Skeletal muscle tissue (tissue), 4 donors: Measurements from ENCODE around the gene SAPCD2. TPM values are rescaled to one million over a fixed set of nuclear protein-coding genes. Genes with fewer than 3 reads are reported as not detected.
A peak's percentile ranks its signal among the peaks of the same experiment; 100 is the strongest.
"Not testable (repeated sequence)": the region's sequence is repeated elsewhere in the genome, so short reads cannot be mapped to it uniquely, and the experiment has no call there.

ENCODE experiments used
- H3K27ac ChIP-seq: one replicate; pipeline ENCODE4 v1.7.0; 2013; ENCODE audit warnings: mild to moderate bottlenecking, low read depth, low read length, inconsistent platforms
- H3K27me3 ChIP-seq, 3 donors: one replicate each; pipeline ENCODE4 v1.7.0; 2013; ENCODE audit warnings: low read length in 3 of 3; ENCODE audit not compliant: control insufficient read depth in 3 of 3, insufficient read depth in 3 of 3
- H3K36me3 ChIP-seq, 3 donors: one replicate each; pipeline ENCODE4 v1.7.0; 2013; ENCODE audit warnings: low read length in 3 of 3; ENCODE audit not compliant: control insufficient read depth in 3 of 3, insufficient read depth in 3 of 3
- H3K4me1 ChIP-seq, 3 donors: one replicate each; pipeline ENCODE4 v1.7.0; 2013; ENCODE audit warnings: low read length in 3 of 3, mild to moderate bottlenecking in 3 of 3; ENCODE audit not compliant: control insufficient read depth in 3 of 3, insufficient read depth in 3 of 3
- H3K4me3 ChIP-seq, 3 donors: one replicate each; pipeline ENCODE4 v1.7.0; 2013; ENCODE audit warnings: low read length in 3 of 3
- H3K9ac ChIP-seq, 3 donors: one replicate each; pipeline ENCODE4 v1.7.0; 2013; ENCODE audit warnings: low read length in 3 of 3, mild to moderate bottlenecking in 3 of 3, moderate library complexity in 2 of 3, low read depth in 1 of 3
- H3K9me3 ChIP-seq, 3 donors: one replicate each; pipeline ENCODE4 v1.7.0; 2013; ENCODE audit warnings: low read length in 3 of 3; ENCODE audit not compliant: control insufficient read depth in 3 of 3
- total RNA-seq: library from RNA; depleted of rRNA; stranded (reverse); fragments of >200 nt; gene quantifications from one replicate; pipeline ENCODE4 v1.2.3, GENCODE V29; 2014
- donor health status: Osteomylitis.

The SAPCD2 gene, protein sequence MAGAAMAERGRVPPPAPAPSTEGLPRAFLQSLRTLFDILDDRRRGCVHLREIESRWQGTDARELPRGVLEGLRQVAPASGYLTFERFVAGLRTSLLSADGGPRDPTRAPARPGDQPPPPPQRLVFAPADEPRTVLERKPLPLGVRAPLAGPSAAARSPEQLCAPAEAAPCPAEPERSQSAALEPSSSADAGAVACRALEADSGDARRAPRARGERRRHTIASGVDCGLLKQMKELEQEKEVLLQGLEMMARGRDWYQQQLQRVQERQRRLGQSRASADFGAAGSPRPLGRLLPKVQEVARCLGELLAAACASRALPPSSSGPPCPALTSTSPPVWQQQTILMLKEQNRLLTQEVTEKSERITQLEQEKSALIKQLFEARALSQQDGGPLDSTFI
- 1.0 TPM for total RNA-seq

DNA sequence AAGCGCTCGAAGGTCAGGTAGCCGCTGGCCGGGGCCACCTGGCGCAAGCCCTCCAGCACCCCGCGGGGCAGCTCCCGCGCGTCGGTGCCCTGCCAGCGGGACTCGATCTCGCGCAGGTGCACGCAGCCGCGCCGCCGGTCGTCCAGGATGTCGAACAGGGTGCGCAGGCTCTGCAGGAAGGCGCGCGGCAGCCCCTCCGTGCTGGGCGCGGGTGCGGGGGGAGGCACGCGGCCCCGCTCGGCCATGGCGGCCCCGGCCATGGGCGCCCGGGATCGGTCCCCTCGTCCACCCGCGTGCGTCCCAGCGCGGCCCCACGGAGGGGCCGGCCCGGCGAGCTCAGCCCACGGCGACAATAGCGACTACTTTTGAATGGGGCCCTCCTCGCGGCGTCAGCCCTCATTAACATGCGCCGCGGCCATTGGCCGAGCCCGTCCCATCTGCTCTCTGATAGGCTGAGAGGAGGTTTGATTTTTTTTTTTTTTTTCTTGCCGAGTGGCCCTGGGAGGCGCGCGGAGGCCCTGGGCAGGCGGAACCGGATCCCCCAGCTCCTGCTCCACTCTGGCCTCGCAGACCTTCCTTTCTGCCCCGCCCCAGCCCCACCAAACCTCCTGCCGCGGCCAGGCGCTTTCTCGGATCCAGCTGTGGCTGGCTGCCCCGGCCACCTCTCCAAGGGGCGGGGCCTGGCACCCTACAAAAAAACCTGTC, at the start of gene SAPCD2:
Gene SAPCD2 (minus strand): TSS at position 357 of the 705 bp plus-strand sequence. CDS start 97 bp downstream, at position 260.
- peaks cover 8 to 17% (median 12%) of the 10 kb centered on the region in 3 donors for H3K4me1 ChIP-seq
- peak within 1 kb of the TSS in 2 of 3 donors; percentile 32 to 60 for H3K9ac ChIP-seq
- H3K27ac ChIP-seq, result peak within 1 kb of the TSS; percentile 40
- H3K27me3 ChIP-seq, result peaks cover 5 to 18% (median 11%) of the 10 kb centered on the region in 3 donors
- H3K9me3 ChIP-seq, result no peaks in the 10 kb centered on the region
- H3K4me3 ChIP-seq, result peak within 1 kb of the TSS; percentile 14 to 59 (median 49)
- H3K36me3 ChIP-seq, result no peaks in the 10 kb centered on the region

DNA sequence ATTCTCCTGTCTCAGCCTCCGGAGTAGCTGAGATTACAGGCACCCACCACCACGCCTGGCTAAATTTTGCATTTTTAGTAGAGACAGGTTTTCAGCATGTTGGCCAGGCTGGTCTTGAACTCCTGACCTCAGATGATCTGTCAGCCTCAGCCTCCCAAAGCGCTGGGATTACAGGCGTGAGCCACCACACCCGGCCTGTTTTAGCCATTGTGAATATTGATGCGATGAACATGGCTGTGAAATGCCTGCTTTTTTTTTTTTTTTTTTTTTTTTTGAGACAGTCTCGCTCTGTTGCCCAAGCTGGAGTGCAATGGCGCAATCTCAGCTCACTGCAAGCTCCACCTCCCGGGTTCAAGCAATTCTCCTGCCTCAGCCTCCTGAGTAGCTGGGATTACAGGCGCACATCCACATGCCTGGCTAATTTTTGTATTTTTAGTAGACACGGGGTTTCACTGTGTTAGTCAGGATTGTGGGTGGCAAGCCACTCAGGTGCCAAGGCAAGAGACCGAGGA, 47.8 kb upstream of the SAPCD2 start:
- not testable (repeated sequence) for H3K4me1 ChIP-seq, H3K4me3 ChIP-seq

DNA sequence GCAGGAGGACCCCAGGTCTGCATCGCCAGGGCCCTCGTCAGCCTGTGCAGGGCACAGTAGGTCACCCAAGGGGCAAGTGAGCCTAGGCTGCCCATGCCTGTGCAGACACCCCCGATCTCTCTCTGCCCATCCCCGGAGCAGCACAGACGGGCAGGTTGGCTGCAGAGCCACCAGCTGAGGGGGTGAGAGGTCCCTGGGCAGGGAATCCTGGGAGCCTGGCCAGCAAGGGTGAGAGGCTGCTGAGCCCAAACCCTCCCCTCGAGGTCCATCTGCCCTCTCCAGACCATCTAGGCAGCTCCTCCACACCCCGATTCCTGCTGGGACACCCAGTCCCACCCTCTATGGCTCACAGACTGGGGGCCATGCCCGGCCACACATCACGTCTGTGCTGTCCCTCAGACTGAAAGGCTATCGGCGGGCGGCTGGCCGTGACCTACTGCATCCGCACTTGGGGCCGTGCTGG, 46.9 kb upstream of the SAPCD2 start:
- Histone ChIP-seq H3K9me3 (no peaks in the 10 kb centered on the region), H3K9ac (no peak overlapping the region), H3K27ac (no peak overlapping the region), H3K4me1 (peaks cover 5 to 10% (median 6%) of the 10 kb centered on the region in 3 donors), H3K36me3 (peaks cover 0 to 6% (median 6%) of the 10 kb centered on the region in 3 donors), H3K4me3 (no peak overlapping the region), H3K27me3 (no peaks in the 10 kb centered on the region)

More for the DNA sequence above, 47.8 kb upstream of the SAPCD2 start:
- not testable (repeated sequence) for H3K9me3 ChIP-seq, H3K27me3 ChIP-seq, H3K9ac ChIP-seq, H3K36me3 ChIP-seq, H3K27ac ChIP-seq

DNA sequence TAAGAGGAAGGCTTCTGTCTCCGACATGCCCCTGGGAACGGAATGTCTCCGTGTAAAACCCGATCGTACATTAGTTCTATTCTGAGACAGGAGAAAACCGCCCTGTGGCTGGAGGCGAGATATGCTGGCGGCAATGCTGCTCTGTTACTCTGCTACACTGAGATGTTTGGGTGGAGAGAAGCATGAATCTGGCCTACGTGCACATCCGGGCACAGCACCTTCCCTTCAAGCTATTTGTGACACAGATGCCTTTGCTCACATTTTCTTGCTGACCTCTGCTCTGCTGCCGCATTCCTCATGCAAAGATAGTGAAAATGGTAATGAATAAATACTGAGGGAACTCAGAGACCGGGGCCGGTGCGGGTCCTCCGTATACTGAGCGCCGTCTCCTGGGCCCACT, 46.4 kb upstream of the SAPCD2 start:
- Histone ChIP-seq H3K27ac (no peak overlapping the region), H3K36me3 (peaks cover 0 to 6% (median 6%) of the 10 kb centered on the region in 3 donors), H3K4me1 (peaks cover 5 to 10% (median 6%) of the 10 kb centered on the region in 3 donors), H3K27me3 (no peaks in the 10 kb centered on the region), H3K4me3 (no peak overlapping the region), H3K9me3 (no peaks in the 10 kb centered on the region), H3K9ac (no peak overlapping the region)

DNA sequence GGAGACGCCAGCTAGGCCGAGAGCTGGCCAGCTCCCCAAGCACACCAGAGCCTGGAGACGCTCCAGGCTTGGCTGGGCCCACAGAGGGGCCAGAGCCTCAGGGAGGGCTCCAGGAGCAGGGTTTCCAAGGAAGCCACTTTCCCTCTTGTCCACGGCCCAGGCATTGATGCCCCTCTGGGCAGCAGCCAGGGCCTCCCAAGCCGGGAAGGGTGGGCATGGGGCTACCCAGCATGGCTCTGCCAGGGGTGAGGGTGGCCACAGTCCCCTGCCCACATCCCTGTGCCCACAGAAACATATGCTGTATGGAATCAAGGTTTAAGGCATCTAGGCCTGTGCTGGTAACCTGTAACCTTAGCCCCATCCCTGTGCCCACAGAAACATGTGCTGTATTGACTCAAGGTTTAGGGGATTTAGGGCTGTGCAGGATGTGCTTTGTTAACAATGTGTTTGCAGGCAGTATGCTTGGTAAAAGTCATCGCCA, 45.7 kb upstream of the SAPCD2 start:
- Histone ChIP-seq H3K27ac (no peak overlapping the region), H3K4me1 (peaks cover 5 to 10% (median 6%) of the 10 kb centered on the region in 3 donors), H3K9me3 (no peaks in the 10 kb centered on the region), H3K9ac (no peak overlapping the region), H3K27me3 (no peaks in the 10 kb centered on the region), H3K36me3 (peaks cover under 1 to 6% (median 6%) of the 10 kb centered on the region in 3 donors), H3K4me3 (no peak overlapping the region)

DNA sequence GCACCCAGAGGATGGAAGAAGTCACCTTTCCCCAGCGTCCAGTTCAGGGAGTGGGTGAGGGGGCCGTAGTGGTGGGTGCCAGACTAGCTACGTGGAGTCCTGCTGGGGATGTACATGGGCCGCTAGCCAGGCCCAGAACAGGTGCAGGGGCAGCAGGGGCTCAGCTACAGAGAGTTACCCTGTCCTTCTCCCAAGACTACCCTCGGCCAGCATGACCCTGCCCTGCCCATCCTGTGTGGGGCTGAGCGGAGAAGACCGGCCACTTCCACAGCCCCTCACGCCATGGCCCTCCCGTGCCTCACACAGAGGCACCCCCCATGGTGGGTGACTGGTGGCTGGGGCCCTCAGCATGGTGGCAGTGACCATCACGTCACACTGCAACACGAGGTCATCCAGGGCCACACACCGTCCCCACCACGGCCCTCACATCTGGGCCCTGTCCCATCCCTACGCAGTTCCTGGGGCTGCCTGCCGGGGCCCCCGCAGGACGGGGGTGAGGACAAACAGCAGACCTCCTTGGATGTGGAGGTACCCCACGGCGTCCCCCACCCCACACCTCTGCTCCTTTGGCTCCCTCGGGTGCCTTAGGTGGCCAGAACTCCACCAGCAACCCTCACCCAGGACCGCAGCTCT, 45.2 kb upstream of the SAPCD2 start:
- peaks cover 5 to 9% (median 6%) of the 10 kb centered on the region in 3 donors for H3K36me3 ChIP-seq
- H3K9ac ChIP-seq, result peak overlapping the region in 1 of 3 donors; percentile 69
- H3K27me3 ChIP-seq, result no peaks in the 10 kb centered on the region
- H3K4me3 ChIP-seq, result peak overlapping the region in 2 of 3 donors; percentile 68 to 71
- H3K27ac ChIP-seq, result no peak overlapping the region
- H3K4me1 ChIP-seq, result peaks cover 5 to 10% (median 6%) of the 10 kb centered on the region in 3 donors
- H3K9me3 ChIP-seq, result no peaks in the 10 kb centered on the region

DNA sequence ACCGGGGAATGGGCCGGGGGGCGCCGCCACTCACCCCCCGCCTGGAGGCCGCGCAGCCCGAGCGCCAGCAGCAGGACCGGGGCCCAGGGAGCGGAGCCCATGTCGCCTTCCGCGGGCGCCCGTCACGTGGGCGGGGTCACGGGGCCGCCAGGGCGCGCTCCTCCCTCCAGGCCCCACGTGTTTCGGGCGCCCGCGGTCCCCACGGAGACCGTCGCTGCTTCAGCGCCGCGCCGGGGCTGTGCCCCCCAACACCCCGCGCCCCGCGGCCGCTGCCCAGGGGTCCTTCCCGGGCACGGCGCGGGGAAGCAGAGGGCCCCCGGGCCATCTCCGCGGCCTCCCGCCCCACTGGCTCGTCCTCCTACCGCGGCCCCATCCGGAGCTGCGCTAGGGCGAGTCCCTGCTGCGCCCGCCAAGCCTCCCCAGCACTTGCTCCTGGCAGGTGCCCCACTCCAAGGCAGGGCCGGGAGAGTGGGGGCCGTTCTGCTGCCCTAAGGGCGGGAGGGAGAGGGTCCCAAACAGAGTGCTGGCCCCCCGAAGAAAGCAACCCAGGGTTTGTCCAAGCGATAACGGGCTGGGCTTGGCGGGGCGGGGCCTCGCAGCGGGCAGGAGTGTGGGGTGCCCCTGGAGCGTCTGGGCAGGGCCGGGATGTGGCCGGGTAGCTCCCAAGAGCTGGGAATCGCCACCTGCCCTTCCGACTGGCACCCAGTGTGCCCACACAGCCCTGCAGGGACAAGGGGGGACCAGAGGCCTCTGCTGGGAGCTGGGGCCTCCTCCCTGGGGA, 44.4 kb upstream of the SAPCD2 start, which contains the start of gene DPP7:
Gene DPP7 (minus strand): TSS at position 121 of the 781 bp plus-strand sequence. CDS start 20 bp downstream, at position 101.
- peak within 1 kb of the TSS in 2 of 3 donors; percentile 59 to 69 for H3K9ac ChIP-seq

DNA sequence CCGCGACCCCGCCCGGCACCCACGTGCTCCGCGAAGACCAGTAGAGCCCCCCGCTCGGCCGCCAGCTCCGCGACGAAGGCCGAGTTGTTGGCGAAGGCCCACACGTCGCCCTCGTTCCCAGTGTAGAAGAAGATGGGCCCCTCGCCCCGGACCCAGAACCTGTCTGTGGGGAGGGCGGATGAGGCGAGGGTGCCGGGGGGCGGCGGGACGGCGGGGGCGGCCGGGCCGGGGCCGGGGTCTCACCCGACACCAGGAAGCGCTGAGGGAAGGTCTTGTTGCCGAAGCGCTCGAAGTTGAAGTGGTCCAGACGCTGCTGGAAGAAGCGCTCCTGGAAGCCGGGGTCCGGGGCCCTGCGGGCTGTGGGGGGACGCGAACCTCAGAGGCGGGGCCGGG, 43.9 kb upstream of the SAPCD2 start:
- H3K27ac ChIP-seq, result no peak overlapping the region
- peak overlapping the region; percentile 30 to 71 (median 68) for H3K4me3 ChIP-seq
- no peaks in the 10 kb centered on the region for H3K9me3 ChIP-seq
- H3K9ac ChIP-seq, result peak overlapping the region in 2 of 3 donors; percentile 50 to 69
- peaks cover 9 to 15% (median 12%) of the 10 kb centered on the region in 3 donors for H3K36me3 ChIP-seq
- H3K4me1 ChIP-seq, result peaks cover 5 to 10% (median 6%) of the 10 kb centered on the region in 3 donors
- no peaks in the 10 kb centered on the region for H3K27me3 ChIP-seq

More for the DNA sequence above, 44.4 kb upstream of the SAPCD2 start, which contains the start of gene DPP7:
- Histone ChIP-seq H3K9me3 (no peaks in the 10 kb centered on the region), H3K4me3 (peak within 1 kb of the TSS; percentile 30 to 71 (median 68)), H3K27ac (no peak within 1 kb of the TSS), H3K4me1 (peaks cover 5 to 10% (median 6%) of the 10 kb centered on the region in 3 donors), H3K27me3 (no peaks in the 10 kb centered on the region), H3K36me3 (peaks cover 6 to 13% (median 8%) of the 10 kb centered on the region in 3 donors)
